HG03108 (cell line): ENCODE measurements around the gene DGKG.

ENCODE experiments used
- ATAC-seq: cut with Tn5 transposase; IDR thresholded peaks from one replicate; pipeline ENCODE4 v1.9.1; 2021; ENCODE audit warnings: moderate library complexity; ENCODE audit not compliant: unreplicated experiment

DGKG gene

DNA sequence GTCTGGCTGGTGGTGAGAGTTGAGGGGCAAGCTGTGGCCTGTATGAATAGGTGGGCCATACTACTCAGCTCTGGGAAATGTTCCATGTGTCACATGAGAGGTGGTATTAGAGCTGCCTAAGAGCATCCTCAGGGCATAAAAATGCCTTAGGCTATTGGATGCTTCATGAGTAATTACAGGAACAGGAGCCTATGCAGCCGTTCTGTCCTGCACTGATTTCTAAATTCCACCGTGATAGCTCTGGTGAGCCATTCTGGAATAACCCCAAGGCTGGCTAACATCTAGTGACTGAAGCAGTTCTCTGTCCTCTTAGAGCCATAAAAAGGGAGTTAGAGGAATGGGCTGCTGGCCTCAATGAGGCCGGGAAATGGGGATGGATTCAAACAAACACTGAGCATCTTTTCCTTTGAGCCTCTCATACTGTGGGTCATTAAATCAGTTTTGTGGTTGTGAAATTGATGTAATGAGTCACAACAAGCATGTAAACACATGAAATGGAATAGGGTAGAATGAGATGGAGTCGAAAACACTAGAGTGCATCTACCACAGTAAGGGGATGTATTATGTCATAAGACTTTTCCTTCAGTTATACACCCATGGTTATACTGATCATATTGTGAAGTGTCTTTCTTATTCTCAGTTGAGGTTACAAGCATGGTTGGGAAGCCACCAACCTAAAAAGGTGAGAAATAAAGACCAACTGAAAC is 41.0 kb downstream of the DGKG start:
- ATAC-seq, result no peak

DNA sequence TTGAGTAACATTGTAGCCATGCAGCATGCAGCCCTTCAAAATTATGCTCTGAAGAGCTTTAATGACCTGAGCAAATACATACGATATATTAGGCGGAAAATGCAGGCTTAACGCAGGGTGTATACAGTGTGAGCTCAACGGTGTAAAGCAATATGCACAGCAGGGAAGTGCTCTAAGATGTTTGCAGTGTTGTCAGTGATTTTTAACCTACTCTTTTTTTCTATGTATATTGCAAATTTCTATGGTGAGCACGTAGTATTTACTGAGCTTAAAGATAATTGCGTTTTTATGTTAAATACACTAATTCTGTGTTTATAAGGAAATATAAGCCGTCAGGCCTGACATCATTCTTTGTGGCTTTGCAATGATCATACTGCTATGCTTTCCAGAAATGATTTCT is 42.1 kb downstream of the DGKG start:
- ATAC-seq, result no peak

DNA sequence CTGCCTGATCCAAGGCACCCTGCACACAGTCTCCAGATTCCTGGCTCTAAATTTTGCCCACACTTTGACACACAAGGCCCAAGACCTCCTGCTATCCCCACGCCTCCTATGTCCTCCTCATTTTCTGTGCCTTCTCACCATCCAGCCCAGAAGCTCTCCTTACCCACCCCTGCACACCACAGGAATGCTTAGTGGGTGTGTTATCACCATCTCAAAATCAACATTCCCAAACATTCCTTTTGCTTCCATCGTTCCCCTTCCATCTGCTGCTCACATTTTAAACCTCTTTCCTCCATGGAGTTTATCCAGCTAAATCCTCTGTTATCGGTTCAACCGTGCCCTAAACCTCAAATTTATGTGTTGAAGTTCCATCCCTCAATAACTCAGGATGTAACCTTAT is 43.9 kb downstream of the DGKG start:
- ATAC-seq, result no peak

- ATAC-seq, result no peak
Measured at GRCh38 chr3:186317478-186317877, 44.6 kb downstream of the DGKG start.

GRCh38 chr3:186316666-186317260 is 45.3 kb downstream of the DGKG start:
- ATAC-seq, result no peak

GRCh38 chr3:186315581-186316354 is 46.3 kb downstream of the DGKG start:
- ATAC-seq, result no peak

- ATAC-seq, result no peak
Measured at GRCh38 chr3:186314896-186315295, 47.1 kb downstream of the DGKG start.

- no peak for ATAC-seq
Measured at GRCh38 chr3:186311441-186311840, 50.6 kb downstream of the DGKG start.

DNA sequence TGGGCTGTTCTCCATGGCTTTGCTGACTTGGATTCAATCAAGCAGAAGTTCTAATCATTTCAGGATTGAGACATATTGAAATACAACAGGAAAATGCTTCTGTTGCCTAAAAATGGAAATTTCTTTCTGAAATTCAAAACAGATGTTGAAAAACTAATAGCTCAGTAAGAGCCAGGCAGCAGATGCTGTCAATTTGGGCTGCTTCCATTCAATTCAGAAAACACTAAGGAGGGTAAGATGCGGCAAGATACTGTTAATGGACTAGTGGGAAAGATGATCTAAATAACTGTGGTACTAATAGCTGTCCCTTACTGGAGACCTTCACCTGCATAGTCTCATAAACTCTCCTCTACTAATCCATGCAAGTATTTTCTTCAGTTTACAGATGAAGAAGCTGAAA is 53.5 kb downstream of the DGKG start:
- ATAC-seq, result no peak

DNA sequence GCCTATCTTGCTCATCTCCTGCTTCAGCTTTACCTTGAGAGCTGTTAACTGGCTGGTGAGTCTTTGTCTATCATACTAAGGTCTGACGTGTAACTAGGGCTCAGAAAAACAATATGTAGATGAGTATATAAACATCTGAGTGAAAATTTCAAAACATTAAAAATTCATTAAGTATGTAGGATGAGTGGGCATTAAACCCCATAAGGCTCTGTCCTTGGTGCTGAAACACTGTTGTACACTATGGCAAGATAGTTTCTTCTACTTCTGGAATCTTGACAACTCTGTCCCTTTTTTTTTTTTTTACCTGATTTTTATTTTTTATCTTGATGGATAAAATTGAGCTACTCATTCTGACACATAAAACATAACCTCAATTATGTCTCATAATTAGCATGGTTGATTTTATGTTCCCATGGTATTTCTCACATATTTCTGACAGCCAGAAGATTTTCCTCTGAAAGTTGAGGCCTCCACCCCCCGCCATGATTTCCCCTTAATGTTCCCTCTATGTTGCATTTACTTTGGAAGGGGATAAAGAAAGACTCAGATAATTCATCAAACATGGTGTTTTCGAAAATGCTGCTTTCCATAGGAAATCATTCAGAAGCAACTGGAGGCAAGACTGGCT is 54.3 kb downstream of the DGKG start:
- ATAC-seq, result no peak

DNA sequence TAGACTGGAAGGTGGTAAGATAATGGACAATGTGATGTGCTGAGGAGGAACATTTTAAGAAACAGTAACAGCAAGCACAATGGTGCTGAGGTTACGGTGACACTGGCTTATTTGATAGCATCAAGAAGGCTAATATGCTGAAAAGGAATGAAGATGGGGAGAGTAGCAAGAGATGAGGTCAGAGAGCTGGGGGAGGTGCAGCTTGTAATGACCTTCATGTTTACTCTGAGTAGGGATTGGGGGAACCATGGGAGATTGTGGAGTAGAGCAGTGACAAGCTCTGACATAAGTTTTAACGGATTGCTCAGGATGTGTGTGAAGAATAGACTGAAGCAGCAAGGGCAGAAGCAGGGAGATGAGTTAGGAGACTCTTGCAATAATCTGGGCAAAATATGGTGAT is 56.7 kb downstream of the DGKG start:
- ATAC-seq, result no peak

DNA sequence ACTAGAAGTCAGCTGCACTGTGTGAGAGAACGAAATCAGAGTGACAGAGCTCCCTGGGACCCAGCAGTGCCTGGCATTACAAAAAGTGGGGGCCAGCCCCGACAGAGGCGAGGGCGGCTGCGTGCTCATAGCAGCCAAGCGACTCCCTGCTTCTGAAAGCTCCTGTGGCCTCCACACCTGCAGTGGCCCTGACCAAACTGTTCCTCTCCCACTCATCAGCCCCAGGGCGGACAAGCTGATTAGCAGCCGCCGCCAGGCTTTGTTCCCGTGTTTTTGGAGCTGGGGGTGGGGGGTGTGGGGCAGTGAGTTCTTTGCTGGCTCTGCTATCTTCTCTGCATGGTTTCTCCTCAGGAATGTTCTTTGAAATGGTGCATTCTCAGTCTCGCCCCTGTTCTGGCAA is 58.1 kb downstream of the DGKG start:
- ATAC-seq, result no peak

- no peak for ATAC-seq
Measured at GRCh38 chr3:186299327-186299726, 62.7 kb downstream of the DGKG start.

DNA sequence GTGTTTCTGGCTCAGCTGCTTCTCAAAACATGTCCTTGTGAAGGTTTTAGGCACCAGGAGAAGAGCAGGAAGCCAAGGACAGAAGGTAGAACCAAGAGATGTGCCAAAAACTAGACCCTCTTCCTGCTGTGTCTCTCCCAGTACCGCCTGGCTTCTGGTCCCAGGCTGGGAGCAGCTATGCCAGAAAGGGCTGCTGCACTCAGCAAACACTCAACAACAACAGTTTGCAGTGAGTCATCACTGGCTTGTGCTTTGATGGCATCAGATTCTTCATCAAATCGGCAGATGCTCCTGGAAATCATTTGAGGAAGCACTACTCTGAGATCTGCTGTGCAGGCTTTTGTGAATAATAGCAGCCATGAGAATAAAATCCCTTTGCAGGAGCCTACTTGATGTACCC is 63.2 kb downstream of the DGKG start:
- no peak for ATAC-seq

- ATAC-seq, result no peak
Measured at GRCh38 chr3:186290796-186291195, 71.2 kb downstream of the DGKG start.

GRCh38 chr3:186287711-186288110 is 74.3 kb downstream of the DGKG start:
- no peak for ATAC-seq

GRCh38 chr3:186286114-186286513 is 75.9 kb downstream of the DGKG start:
- ATAC-seq, result no peak

- no peak for ATAC-seq
Measured at GRCh38 chr3:186284661-186285060, 77.4 kb downstream of the DGKG start.

DNA sequence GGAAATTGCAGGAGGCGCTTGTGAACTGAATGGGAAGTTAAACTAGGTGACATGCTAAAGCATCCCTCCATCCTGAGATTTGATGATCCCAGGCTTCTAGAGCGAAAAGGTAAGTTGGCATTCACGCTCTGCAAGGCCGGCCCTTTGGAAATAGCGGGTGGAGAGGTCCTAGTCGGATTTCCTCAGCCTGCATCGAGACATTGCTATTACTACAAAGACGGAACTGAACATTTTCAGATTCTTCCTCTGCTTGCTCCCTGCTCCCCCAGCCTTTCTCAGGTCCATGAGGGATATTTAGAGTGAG is 77.7 kb downstream of the DGKG start:
- no peak for ATAC-seq

DNA sequence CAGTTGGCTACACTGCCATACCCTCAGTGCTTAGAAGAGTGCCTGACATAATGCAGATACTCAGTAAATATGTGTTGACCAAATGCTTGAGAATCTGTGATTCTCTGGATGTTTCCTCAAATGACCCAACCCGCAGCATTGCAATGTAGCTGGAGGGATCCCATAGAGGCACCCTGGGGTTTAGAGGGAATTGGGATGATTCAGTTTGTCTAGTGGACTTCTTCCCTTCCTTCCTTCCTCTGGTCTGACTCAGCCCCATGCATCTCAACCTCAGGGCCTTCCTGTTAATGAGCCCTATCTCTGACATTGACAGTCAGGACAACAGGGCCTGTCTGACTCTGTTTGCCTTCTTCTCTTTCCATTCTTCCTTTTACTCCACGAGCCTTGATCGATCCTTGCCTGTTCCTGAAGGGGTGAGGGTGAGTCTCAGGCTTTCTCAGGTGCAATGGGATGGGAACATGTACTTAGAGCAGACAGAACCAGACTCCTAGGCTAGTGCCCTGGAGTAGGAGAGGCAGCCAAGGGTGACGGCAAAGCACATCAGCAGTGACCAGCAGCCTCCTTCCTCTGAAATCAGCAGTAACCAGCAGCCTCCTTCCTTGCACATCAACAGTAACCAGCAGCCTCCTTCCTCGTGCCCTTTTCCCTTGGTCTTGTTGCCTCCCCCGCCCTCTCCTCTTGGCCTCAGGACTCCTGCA is 78.2 kb downstream of the DGKG start:
- ATAC-seq, result no peak

DNA sequence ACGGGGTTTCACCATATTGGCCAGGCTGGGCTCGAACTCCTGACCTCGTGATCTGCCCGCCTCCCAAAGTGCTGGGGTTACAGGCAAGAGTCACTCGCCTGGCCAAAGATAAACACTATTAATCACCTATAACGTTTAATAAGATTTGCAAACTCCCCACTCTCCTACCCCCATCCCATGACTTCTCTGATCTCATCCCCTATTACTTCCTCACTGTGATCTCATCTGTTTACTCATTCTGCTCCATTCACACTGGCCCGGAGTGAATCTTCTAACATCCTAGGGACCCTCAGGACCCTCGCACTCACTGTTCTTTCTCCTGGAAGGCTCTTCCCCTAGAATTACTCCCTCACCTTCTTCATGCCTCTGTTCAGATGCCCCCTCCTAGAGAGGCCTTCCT is 78.9 kb downstream of the DGKG start:
- no peak for ATAC-seq
